Dermis microvascular lymphatic vessel endothelial cell (primary cell): Measurements from ENCODE around the gene ERF. TPM values are rescaled to one million over a fixed set of nuclear protein-coding genes. Genes with fewer than 3 reads are reported as not detected.

ENCODE experiments used
- DNase-seq, 2 donors: peaks; one replicate each; pipeline versions ENCODE4 v3.0.0 to v3.0.0-alpha.2; 2010; ENCODE audit warnings: low read depth in 2 of 2
- total RNA-seq: library from RNA; depleted of rRNA; stranded (reverse); fragments of >200 nt; gene quantifications from 2 replicates; pipeline ENCODE4 v1.2.1, GENCODE V29; 2014

ERF gene
- total RNA-seq: 18.4 and 31.1 TPM in 2 replicates

DNA sequence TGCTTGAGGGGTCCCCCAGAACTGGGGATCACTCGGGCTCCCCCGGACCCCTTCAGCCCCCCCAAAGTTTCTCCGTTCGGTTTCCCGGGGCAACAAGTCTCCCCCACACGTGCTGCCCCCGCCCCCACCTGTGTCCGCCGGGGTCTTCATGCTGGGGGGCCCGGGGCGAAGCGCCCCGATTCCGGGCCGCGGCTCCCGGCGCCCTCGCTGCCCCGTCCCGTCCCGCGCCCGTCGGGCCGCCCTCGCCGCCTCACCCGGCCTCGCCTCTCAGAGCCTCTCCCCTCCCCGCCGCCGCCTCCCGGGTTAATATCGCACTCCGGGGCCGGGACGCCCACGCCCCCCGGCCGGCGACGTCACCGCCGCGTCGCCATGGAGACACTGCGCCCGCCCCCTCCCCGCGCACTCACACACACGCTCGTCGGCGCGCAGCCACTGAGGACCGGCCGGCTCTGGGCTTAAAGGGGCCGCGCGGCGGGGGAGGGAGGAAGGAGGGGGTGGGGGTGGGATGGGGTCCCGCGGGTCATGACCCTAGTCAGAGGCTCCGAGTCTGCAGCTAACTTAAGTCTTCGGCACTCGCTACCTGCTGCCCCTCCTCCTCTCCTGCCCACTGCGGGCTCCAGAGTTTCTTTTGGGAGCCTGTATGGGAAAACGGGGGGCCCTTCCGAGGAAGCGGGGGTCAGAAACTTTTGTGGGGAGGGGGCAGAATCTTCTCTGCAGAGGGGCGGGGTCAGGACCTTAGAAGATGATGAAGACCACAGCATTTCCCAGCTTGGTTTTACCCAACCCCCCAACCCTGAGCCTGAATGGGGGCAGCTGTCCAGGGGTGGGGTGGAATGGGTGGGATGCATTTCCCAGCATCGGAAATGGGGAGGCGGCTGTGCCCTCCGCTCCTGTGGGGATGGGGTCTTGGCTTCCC is at the start of gene ERF:
TSS of gene ERF (minus strand) at position 279 of the 916 bp plus-strand sequence. CDS start at position 150, 129 bp downstream.
- DNase-seq: peak; percentile 73 to 93

DNA sequence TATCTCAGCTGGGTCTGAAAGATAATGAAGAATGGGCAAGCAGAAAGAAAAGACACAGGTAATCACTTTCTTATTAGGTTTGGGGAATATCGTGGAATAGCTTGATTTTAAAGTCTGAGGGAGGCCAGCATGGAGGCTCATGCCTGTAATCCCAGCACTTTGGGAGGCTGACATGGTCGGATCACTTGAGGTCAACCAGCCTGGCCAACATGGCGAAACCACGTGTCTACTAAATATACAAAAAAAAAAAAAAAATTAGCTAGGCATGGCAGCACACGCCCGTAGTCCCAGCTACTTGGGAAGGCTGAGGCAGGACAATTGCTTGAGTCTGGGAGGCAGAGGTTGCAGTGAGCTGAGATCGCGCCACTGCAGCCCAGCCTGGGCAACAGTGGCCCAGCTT is 48.9 kb upstream of the ERF start:
- DNase-seq: no peak

DNA sequence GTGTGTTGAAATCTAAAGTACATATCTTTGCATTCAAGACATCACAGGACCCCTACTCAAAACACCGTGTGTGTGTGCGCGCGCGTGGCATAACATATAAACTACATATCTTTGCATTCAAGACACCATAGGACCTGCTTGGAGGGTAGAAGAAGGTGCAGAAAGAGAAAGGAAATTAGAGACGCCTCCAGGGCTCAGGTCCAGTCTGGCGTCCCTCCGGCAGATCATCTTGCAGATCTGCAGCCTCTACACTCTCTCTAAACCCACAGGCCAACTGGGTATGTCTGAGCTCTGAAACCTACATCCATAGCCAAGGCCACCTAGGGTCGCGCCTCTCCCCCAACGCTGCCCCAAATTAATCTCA is 48.2 kb upstream of the ERF start:
- no peak for DNase-seq

DNA sequence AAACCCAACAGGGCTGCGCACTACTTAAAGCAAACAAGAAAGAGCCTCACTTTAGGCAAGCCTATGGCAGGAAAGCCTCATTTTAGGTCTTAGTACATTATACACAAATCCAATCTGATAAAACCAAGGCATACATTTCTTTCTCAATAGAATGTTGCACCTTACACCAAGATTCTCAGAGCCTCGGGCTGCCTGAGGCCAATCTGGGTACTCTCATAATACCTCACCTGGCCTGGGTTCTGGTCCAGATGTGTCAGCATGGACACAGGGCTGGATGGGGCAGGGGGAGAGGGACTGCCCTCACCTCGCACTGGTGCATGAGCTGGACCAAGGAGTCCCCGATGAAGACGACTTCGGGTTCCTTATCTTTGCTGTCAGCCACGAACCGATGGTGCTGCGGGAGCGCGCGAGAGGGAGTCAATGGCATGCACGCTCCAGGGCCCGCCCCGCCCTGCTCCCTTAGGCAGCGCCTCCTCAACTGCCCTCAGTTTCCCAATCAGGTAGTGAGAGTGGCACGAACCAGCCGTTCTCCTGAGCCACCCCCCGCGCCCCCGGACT is 46.8 kb upstream of the ERF start, which contains the start of gene PRR19:
TSS of gene PRR19 (plus strand) at position 487 of the 558 bp plus-strand sequence. CDS start 7,453 bp downstream, outside the sequence.
- DNase-seq: no peak

DNA sequence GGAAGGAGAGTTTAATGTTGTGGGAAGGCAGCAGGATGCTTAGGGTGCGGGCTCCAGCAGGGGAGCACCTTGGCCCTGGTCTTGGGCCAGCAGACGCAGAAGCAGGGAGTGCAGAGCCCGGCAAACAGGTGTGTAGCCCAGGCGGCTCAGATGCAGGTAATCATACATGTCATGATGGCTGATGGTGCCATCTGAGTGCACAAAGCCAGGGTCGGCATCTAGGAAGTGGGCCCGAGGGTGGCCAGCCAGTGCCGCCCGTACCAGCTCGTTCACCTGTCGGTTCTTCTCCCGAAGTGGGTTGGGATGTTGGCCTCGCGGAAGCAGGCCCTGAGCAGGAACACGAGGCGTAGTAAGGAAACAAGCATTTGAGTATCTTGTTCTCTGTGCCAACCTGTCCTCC is 42.1 kb upstream of the ERF start:
- no peak for DNase-seq

DNA sequence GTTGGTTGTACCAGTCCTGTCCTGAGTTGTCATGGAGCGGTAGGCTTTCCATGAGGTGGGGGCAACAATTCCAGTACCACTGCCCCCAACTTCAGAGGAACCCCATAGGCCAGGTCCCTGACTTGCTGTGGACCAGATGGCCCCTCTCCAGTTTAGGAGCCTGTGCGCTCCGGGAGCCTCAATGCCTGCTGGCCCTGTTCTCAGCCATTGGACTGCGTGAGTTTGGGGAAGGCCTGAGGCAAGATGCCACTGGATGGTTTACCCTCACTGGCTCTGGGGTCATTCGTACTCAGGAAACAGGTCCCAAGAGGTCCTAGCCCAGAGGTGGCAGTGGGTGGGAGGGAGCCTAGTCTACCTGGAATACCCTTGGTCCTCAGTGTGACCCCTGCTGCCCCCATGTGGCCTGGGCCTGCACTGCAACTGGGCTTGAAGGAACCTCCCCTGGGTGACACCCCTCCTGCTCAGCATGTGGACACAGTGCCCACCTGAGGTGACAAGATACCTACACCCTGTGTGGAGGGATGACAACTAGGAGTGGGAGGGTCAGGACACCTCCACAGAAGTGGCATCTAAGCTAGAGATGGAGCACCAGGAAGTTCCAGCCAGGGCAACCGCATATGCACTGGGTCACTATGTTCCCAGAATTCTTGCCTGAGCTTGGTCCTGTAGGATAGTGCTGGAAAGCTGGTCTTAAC is 41.0 kb upstream of the ERF start:
- DNase-seq: peak in 1 of 2 donors; percentile 68

DNA sequence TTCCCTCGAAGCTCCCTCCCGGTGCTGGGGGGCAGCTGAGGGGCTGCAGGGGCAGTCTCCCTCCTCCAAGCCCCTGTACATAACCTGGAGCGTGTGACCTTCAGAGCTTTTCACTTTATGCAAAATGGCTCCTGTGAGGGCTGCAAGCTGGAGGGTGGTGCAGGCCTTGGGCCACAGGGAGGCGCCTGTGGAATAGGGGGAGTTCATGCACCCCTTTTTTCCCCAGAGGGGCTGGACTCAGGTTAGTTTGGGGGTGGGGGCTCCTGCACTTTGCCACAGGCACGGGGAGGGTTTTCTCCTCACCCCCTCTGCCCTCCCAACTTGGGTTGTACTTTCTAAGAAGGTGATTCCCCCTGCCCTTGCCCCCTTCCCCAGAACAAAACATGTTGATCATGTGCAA is 40.4 kb upstream of the ERF start:
- no peak for DNase-seq

DNA sequence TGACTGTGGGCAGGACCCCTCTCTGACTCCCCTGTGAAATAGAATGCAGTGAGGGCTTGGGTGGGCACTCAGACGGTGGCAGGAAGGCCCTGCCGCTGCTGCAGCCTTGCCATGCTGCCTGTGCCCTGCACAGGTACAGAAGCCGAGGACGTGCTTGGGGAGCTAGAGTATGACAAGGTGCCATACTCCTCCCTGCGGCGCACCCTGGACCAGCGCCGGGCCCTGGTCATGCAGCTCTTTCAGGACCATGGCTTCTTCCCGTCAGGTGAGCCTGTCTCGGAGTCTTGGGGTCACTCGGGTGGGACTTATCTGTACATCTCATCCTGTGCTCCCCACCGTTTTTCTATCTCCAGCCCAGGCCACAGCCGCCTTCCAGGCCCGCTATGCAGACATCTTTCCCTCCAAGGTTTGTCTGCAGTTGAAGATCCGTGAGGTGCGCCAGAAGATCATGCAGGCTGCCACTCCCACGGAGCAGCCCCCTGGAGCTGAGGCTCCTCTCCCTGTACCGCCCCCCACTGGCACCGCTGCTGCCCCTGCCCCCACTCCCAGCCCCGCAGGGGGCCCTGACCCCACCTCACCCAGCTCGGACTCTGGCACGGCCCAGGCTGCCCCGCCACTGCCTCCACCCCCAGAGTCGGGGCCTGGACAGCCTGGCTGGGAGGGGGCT is 39.7 kb upstream of the ERF start:
- DNase-seq: no peak

DNA sequence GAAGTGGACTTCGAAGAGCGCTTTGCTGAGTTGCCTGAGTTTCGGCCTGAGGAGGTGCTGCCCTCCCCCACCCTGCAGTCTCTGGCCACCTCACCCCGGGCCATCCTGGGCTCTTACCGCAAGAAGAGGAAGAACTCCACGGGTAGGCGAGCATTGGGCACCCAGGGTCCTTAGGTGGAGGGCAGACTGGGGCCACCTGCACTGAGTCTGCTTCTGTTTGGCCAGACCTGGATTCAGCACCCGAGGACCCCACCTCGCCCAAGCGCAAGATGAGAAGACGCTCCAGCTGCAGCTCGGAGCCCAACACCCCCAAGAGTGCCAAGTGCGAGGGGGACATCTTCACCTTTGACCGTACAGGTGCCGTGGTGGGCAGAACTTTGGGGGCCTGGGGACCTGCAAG is 39.0 kb upstream of the ERF start:
- no peak for DNase-seq

DNA sequence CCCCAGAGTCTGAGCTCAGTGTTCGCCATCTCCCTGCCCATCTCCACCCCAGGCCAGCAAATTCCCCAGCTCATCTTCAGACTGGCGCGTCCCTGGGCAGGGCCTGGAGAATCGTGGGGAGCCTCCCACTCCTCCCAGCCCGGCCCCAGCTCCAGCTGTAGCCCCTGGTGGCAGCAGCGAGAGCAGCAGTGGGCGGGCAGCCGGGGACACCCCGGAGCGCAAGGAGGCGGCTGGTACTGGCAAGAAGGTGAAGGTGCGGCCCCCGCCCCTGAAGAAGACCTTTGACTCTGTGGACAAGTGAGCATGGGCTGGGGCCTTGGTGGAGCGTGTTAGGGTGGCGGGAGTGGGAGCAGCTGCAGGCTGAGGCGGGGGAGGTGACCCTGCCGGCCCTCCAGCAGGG is 38.6 kb upstream of the ERF start:
- DNase-seq: no peak

DNA sequence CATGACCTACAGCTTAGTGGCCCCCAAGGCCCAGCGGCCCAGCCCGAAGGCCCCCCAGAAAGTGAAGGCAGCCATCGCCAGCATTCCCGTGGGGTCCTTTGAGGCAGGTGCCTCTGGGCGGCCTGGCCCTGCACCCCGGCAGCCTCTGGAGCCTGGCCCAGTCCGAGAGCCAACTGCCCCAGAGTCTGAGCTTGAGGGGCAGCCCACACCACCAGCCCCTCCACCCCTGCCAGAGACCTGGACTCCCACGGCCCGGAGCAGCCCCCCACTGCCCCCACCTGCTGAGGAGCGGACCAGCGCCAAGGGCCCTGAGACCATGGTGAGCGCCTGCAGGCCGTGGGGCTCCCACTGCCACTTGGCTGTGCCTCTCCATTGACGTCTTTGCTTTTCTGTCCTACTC is 38.0 kb upstream of the ERF start:
- no peak for DNase-seq

DNA sequence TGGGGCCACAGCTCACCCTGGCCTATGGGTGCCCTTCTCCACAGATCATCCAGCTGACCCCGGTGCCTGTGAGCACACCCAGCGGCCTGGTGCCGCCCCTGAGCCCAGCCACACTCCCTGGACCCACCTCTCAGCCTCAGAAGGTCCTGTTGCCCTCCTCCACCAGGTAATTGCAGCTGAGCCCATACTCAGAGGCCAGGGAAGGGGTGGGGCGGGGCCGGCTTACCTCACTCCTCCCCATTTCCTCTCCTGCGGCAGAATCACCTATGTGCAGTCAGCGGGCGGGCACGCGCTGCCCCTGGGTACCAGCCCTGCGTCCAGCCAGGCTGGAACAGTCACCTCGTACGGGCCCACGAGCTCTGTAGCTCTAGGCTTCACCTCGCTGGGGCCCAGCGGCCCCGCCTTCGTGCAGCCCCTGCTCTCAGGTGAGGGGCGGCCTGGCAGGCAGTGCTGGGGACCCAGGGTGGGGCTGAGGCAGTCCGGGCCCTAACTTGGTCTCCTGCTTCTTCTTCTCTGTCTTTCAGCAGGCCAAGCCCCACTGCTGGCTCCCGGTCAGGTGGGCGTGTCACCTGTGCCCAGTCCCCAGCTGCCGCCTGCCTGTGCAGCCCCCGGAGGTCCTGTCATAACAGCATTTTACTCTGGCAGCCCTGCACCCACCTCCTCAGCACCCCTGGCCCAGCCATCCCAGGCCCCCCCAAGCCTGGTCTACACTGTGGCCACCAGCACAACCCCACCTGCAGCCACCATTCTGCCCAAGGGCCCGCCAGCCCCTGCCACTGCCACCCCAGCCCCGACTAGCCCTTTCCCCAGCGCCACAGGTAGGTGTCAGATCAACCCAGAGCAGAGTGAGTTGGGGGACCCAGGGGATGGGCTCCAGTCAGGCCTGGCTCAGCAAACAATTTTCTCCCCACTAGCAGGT is 37.4 kb upstream of the ERF start:
- DNase-seq: no peak

DNA sequence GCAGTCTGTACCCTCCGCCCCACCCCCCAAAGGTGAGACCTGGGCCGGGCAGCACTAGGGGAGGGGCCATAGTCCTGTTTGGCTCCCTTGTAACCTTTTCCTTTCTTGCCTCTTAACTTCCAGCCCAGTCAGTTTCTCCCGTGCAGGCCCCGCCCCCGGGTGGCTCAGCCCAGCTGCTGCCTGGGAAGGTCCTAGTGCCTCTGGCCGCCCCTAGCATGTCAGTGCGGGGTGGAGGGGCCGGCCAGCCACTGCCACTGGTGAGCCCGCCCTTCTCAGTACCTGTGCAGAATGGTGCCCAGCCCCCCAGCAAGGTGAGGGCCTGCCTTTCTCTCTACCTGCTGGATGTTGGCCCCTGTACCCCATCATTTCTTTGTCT is 36.5 kb upstream of the ERF start:
- no peak for DNase-seq

DNA sequence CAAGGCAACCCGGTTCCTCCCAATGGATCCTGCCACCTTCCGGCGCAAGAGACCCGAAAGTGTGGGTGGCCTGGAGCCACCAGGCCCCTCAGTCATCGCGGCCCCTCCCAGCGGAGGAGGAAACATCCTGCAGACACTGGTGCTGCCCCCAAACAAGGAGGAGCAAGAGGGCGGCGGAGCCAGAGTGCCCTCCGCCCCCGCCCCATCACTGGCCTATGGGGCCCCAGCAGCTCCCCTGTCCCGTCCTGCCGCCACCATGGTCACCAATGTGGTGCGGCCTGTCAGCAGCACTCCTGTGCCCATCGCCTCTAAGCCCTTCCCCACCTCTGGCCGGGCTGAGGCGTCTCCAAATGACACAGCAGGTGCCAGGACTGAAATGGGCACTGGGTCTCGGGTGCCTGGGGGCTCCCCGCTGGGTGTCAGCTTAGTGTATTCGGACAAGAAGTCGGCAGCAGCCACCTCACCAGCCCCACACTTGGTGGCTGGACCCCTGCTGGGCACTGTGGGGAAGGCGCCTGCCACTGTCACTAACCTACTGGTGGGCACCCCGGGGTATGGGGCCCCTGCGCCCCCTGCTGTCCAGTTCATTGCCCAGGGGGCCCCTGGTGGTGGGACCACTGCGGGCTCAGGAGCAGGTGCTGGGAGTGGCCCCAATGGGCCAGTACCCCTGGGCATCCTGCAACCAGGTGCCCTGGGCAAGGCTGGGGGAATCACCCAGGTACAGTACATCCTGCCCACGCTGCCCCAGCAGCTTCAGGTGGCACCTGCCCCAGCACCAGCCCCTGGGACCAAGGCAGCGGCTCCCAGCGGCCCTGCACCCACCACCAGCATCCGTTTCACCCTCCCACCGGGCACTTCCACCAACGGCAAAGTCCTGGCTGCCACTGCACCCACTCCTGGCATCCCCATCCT is 35.9 kb upstream of the ERF start:
- DNase-seq: peak in 1 of 2 donors; percentile 64

DNA sequence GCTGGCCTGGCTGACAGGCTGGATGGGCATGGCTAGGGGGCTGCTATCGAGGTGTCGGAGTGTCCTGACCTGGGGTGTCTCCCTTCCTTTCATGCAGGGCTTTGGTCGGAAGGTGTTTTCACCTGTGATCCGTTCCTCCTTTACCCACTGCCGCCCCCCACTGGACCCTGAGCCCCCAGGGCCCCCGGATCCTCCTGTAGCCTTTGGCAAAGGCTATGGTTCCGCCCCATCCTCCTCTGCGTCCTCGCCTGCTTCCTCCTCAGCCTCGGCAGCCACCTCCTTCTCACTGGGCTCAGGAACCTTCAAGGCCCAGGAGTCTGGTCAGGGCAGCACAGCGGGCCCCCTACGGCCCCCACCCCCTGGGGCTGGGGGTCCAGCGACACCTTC is 35.2 kb upstream of the ERF start:
- DNase-seq: no peak

DNA sequence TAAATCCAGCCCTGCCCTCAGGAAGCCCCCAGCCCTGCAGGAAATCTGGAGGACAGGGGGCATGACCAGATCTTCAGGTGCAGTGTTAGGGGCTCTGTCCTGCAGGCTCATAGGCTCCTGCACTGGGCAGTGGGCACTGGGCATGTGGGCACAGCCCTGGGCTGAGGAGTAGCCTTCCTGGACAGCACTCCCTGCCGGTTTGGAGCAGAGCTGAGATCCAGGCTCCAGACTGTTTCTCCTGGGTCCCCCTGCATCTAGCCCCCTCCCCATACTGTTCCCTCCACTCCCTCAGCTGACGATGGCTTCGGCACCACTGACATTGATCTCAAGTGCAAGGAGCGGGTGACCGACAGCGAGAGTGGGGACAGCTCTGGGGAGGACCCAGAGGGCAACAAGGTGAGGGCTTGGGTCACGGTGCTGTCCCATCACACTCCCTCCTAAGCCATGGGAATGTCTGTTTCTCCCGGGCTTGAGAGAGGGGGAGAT is 34.7 kb upstream of the ERF start:
- DNase-seq: no peak

DNA sequence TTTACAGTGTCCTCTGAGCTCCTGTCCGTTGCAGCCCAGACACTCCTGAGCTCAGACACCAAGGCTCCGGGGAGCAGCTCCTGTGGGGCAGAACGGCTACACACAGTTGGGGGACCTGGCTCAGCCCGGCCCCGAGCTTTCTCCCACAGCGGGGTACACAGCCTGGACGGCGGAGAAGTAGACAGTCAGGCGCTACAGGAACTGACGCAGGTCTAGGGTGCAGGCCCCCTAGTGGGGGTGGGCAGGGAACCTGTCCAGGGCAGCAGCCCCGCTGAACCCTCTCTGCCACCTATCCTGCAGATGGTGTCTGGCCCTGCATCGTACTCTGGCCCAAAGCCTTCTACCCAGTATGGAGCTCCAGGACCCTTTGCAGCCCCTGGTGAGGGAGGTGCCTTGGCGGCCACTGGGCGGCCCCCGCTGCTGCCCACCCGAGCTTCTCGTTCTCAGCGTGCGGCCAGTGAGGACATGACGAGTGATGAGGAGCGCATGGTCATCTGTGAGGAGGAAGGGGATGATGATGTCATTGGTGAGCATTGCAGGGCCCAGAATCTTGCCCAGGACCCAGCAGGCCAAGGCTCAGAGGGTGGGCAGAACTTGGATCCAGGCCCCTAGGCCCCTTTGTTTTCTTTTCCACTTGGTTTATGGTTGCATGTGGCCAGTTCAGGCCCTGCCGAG is 34.1 kb upstream of the ERF start:
- no peak for DNase-seq

DNA sequence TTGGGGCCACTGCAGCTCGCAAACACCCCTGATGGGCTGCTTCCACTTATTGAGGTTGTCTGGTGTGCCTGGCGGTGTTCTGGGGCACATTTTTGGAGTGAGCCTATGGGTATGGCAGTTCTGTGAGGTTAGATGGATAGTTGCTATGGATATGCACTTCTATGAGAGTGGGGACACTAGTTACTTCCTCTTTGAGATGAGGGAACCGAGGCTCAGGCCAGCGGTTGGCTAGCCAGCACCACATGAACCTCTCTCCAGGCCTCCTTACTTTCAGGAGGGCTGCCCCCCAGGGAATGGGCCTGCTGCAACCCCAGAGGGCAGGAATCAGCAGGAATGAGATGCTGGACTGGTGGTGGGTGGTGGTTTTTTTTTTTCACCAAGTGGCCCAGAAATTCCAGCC is 33.5 kb upstream of the ERF start:
- no peak for DNase-seq

DNA sequence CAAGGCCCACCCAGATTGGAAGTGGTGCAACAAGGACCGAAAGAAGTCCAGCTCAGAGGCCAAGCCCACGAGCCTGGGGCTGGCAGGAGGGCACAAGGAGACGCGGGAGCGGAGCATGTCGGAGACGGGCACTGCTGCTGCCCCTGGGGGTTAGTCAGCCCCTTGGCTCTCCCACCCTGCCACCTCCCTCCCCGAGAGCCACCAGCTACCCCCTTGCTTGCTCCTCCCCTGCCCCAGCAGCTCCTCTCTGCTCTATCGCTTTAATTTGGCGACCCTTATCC is 32.8 kb upstream of the ERF start:
- DNase-seq: no peak
